HG03469 (cell line): ENCODE data around the gene PRKCD.

ENCODE experiments used
- ATAC-seq: cut with Tn5 transposase; IDR thresholded peaks from one replicate; pipeline ENCODE4 v1.9.1; 2021; ENCODE audit warnings: mild to moderate bottlenecking, moderate library complexity, moderate number of reproducible peaks; ENCODE audit not compliant: unreplicated experiment

Gene PRKCD

DNA sequence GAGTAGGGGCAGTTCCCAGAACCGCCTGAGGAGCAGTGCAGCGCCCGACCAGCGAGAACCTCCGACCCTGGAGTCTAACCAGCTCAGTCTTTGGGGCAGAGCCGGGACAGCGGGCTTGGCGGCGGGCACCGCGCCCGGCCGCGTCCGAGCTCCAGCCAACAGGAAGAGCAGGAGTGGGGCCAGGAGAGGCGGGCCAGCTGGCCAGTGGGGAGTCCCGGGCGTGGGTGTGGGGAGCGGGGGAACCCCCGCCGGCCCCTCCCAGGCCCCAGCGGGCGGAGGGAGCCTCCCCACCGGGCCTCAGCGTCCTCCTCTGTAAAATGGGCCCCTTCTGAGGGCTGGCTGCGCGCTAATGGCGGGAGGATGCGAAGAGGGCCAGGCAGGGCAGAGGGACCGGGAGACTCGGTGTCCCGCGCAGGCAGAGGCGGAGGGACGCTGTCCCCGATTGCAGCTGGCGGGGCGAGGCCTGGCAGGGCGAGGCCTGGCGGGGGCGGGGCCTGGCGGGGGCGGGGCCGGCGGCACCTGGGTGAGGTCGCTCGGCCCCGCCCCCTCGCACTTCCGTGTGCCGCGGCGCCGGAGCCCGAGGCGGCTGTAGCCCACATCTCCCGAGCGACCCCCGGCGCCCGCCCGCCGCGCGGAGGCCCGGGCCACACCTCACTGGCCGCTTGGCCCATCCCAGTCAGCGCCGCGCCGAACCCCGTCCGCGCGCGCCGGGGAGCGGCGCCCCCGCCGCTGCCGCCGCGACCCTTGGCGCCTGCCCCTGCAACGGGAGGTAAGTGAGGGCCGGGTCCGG lies at the start of gene PRKCD:
TSS of gene PRKCD (plus strand) at position 550 of the 790 bp plus-strand sequence. CDS start 17,214 bp downstream, outside the sequence.
- ATAC-seq: no peak

DNA sequence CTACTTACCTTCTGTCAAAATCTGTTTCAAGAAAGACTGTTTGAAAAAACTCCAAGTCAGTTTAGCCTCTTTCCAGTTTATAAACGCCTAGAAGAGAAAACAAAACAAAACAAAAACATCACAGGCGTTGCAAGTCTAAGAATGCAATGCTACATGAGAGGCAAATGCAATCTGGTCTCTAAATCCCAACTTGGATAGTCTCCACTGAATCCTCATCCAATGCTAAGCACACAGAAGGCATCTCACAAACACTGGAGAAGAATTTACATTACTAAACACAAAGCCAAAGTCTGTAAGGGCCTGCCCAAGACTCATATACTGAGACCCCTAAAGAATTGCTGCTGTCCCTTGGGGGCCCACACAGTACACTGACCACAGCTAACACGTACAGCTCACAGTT lies 49.2 kb upstream of the PRKCD start:
- ATAC-seq: no peak

DNA sequence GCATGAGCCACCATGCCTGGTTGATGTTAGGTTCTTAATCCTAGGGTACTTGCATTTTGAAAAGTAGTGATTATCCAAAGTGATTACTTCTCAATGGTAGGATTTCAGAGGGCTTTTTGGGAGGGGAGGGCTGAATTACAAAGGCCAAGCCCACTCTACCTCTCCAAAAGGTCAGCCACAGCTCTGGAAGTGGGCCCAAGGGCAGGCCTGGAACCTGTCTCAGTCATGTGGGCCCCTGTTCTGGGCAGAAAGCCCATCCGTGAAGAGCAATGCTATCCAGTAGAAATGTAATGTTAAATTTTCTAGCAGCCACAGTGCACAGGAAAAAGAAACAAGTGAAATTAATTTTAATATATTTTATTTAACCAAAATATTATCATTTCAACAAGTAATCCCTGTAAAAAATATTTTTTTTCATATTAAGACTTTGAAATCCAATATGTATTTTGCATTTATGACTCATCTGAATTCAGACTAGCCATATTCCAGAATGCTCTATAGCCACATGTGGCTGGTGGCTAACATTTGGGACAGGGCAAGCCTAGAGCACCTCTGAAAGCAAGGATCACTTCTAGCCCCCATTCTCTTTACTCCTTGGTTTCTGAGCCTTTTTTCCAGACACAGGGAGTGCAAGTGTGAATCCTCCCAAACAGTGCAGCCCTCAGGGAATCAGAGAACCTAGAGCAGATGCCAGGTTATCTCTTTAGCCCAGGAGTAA lies 47.6 kb upstream of the PRKCD start:
- ATAC-seq: no peak

DNA sequence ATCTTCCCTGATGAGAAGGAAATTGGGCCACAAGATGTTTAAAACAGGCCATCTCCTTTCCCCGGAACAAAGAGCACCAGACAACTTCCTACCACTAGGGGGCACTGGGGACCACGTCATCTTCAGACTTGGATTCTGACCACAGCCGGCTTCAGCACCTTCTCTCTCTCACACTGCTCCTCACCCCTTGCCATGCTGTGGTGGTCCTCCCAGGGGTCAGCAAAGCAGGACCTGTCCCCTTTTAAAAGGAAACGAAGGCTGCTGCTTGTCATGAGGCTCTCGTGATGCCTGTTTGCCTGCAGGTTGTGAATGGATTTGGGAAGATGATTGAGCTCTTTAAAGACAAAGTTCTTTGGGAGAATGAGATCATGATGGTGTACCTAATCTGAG lies 47.0 kb upstream of the PRKCD start:
- no peak for ATAC-seq

DNA sequence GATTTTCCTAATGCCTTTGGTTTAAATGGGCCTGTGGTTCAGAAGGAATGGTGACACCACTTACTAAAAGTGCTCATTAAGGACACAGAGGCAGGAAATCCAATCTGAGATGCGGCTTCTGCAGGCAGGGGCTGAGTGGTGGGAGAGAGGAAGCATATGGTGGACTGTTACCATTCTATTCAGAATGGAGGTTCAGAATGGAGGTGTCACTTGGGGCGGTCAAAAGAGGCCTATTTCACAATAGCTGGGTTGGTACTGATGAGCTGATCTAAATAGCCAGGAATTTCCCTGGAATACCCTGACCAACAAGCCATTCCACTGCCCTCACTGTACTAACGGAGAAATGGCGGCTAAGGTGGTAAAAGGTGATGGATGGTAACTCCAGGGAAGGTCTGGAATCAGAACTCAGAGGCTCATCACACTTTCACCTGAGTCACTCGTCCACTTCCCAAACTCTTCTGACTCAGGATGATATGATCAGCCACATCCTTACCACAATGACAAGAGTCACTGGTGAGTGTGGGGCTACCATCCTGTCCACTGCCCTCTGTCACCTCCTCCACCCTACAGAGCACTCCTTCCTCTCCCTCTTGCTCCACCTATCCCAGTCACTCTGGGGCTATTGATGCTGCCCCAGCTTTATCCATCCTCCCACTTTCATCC lies 46.5 kb upstream of the PRKCD start:
- no peak for ATAC-seq

DNA sequence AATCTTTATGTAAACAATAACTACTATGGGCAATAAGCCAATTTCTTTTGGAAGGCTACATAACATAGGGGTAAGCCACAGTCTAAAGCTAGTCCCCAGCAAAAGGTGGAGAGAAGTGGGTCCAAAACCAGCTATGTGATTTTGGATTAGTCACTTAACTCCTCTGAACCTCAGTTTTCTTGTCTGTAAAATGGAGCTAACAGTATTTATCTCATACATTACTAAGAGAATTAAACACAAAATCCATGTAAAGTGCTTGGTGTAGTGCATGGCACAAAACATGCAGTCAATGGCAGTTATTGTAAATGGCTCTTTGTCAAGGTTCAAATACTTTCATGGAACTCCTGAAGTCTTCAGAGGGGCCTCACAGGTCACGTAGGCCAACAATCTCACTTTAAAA lies 44.1 kb upstream of the PRKCD start:
- no peak for ATAC-seq

DNA sequence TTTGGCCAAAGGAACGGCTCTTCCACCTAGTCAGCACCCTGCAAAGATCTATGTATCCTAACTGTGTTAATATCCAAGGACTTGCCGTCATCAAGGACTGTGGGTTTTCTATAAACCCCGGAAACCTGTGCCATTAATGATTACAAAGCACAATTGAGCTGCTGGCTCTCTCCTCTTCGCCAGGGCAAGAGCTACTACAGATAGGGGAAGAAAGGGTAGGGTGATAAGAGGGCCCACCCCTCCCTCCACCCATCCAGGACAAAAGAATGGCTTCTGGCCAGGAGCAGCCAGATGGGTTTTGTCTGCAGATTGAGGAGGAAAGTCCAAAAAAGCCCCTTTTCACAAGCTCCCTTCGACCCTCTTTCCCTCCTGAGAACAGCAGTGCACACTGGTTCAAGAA lies 40.7 kb upstream of the PRKCD start:
- ATAC-seq: no peak

DNA sequence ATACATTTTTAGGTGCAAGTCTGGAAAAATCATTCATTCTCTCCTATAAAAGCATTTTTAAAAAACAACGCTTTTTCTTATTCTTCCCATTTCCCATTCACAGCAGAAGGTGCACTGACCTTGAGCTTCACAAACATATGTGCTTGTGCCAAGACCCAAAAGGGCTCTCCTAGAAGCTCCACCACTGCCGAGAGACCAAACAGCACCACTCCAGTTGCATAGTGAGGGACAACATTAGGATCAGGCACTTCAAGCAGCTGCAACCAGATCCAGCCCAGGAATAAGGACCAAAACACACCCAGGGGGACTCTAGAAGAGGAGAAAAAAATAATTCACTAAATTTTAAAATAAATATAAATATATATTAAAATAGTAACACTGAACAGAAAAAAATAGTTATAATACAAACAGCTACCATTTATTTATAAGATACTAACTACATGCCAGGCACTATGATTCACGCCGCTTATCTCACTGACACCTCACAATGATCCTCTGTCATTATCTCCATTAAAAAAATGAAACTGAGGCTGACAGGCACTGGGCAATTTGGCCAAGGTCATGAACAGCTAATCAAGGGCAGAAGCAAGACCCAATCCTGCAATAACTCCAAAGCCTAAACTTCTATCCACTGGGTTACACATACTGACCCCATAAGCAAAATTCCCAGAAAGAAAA lies 38.6 kb upstream of the PRKCD start:
- no peak for ATAC-seq

DNA sequence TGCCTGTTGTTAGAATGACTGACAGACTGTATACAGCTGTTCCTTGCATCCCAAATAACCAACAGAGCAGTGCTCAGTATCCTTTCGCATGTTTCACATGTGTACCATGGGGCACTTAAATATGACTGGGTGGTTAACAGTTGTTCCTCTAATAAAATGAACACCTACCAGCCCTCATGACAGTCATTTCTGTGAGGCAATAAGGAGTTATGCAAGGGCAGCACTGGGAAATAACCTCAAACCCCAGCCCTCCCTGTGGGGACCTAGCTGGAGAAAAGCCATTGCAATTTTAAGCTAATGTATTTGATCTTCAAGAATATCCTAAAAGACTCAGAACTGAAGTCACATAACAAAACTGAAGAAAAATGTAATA lies 38.1 kb upstream of the PRKCD start:
- ATAC-seq: no peak

DNA sequence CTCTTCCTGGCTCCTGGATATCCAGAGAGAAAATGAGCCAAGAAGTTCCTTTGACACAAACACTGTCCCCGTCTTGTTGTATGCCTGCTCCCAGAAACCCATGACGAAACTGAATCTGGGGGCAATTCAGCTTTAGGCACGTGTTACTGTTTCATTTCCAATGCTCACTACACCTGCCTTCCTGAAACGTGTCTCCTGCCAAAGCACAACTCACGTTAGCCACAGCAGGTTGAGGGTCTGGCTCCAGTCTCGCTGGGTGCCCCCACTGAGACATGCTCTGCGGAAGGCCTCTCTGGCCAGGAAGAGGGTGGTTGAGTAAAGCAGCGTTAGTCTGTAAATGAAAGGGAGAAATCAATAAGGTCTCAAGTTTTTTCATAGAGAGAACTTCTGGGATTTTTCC lies 37.5 kb upstream of the PRKCD start:
- no peak for ATAC-seq

DNA sequence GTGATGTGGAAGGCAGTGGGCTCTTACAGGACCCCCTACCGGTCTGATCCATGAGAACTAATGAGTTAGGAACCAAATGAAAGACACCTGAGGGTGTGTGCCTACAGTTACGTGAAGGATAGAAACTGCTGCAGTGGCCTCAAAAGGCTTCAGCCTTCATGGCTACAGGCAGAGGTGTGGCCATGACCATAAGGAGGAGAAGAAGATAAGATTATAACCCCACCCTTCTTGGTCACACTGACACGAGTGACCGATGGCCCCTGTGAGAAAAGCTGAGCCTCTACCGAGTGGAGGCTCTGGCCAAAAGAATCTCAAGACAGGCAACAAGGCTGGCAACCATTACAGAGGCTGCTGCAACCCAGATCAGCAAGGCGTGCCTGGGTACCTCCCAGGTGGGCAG lies 37.1 kb upstream of the PRKCD start:
- no peak for ATAC-seq

DNA sequence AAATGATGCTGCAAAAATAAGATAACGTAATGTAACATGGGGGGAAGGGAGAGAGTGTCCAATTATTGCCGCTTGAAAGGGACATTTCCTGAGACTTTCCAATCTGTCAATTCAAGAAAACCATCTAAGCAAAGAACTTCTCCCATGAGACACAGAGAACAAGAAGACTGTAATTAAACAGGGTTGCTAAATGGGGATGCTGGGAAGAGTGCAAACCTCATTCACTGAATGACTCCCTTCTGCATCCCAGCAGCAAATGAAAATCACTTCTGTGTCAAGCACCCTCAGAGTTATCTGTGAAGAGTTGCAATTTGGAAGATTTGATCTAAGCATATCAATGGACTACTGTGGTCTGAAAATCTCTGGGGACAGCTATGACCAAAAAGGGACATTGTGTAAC lies 34.4 kb upstream of the PRKCD start:
- ATAC-seq: no peak

DNA sequence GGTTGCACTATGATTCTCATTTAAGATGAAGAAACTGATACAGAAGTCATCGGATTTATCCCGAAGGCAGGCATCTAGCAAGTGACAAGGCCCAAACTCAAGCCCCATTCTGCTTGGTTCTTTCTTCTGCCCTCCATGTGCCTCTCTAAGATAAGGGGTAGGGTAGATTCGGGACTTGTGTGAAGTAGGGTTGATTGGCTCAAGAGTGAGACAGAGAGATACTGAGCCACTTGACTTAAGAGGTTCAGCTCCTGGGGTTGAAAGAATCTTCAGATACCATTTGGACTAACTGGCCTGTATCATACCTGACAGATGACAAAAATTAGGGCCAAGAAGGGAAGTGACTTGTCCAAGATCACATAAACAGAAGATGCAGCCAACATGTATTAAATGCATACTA lies 31.7 kb upstream of the PRKCD start:
- no peak for ATAC-seq

DNA sequence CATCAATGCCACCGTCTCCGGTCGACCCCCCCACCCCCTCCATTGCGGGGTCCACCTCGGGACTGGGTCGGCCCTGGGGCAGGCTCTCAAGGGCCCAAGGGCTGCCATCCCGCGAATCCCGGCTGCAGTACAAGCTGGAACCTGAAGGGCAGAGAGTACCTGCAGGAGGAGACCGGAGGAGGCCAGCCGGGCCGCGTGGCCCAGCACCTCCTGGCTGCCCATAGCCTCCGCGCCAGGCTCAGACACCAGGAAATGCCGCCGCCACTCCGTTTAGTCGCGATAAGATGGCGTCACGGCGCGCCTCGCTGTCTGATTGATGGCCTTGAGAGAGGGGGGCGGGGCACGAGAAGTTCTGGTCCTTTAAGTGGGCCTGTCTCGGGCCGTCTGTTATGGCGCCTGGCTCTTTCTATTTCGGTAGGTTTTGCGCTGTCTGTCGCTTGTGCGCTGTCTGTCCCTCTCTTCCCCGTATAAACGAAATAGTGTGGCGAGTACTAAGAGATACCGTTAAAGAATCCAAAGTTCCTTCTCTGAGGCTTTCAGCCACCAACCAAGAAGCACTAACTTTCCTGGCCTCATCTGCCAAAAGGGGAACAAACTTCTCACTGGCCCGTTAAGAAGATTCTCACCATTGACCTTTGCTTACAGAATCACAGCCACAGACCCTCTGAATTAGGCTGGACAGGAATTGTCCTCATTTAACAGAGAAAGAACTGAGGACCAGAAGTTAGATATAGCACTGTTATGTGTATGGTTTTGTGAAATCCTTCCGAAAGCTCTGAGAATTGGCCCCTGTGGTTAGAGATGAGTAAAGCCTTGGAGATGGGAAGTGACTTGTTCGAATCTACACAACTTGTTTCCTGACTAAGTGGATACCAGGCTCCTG lies 30.6 kb upstream of the PRKCD start, which contains the start of gene RFT1:
TSS of gene RFT1 (minus strand) at position 257 of the 883 bp plus-strand sequence. CDS start at position 222, 35 bp downstream.
- peak; percentile 49 for ATAC-seq

DNA sequence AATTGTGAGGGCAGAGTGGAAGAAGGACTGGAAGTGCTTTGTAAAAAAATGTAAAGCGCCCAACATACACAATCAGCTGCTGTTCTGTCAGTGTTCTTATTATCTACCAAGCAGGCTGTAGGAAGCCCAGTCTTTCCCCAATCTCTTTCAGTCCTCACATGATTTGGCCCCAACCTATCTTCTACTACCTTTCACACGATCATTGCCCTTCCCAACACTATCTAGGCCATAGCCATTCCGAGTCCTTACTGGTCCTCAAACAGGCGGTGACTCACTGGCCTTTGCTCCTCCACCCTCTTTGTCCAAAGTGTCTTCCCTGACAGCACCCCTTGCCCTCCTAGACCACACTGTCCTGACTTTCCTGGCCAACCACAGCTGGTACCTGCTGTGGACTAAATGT lies 29.9 kb upstream of the PRKCD start:
- ATAC-seq: no peak

DNA sequence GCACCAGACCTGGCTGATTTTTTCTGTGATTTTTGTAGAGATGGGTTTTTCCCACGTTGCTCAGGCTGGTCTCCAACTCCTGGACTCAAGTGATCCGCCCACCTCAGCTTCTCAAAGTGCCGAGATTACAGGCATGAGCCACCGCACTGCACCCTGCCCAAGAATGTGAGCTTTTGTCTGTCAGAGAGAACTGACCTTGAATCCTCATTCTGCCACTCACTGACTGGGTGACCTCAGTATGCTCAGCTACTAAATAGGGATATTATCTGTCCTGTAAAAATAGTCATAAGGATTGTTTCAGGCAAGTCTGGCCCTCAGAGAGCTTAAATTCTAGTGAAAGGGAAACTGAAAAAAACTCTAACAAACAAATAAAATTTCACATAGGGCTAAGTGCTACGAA lies 28.7 kb upstream of the PRKCD start:
- ATAC-seq: no peak

DNA sequence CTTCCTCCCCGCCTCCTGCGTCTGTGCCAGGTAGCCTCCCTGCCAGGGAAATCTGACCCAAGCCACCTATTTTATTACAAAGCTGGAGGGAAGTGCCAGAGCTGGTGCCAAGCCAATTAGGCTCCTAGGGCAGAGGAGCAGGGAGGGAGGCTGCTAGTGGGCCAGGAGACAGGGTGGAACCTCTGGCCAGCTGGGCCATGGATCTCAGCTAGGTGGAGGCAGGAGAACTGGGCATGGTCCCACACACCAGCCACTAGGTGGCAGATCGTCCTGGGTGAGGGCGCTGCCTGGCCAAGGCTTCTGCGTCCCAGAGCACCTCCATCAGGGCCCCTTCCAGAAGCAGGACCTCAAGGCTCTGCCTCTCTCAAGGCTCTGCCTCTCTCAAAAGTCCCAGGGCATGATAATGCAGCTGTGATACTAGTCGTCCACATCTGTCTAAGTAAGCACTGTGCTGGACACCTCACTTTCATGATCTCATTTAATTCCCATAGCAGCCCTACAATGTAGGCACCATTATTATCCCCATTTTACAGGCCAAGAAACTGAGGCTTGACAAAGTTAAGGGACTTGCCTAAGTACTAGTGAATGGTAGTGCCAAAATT lies 26.3 kb upstream of the PRKCD start:
- no peak for ATAC-seq

DNA sequence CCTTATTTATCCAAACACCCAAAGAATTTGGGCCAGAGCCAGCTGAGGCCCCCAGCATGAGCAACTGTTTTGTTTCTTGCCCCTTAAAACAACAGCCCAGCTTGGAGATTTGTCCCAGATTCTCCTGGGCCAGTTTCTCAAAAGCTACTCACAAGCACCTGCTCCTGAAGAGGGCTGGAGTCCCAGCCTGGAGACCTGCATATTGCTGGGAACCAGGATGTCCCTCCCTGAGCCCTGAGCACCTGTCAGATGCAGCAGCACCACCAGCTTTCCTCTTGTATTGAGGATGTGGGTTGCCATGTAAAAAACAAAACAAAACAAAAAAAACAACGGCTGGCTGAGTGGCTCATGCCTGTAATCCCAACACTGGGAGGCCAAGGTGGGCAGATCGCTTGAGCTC lies 23.8 kb upstream of the PRKCD start:
- no peak for ATAC-seq

DNA sequence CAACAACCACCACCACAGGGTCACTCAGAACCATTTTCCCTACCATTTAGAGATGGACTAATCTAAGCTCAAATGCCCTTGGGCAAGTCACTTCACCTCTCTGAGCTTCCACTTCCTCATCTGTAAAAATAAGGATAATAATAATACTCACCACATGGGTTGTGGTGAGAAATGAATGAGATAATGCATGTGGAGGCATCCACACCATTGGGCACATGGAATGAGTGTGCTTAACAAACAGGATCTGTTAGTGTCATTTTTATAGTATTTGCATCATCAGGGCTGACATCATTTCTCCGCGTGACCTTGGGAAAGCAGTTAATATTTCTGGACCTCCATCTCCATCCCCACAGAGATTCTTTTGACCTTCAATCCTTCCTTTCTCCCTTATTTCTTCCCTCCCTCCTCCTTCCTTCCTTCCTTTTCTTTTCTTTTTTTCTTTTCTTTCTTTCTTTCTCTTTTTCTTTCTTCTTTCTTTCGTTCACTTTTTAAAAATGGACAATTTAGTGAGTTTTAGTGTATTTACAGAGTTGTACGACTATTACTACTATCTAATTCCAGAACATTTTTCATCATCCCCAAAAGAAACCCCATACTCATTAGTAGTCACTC lies 23.1 kb upstream of the PRKCD start:
- ATAC-seq: no peak
